ENCODE results near the gene ZNF467. TPM values are rescaled to one million over a fixed set of nuclear protein-coding genes. Genes with fewer than 3 reads are reported as not detected.

The ZNF467 gene
- total RNA-seq (2014; rRNA removed; shearing (Covaris generic)) (0.10 and 0.19 TPM in 2 replicates), polyA plus RNA-seq (2016; fragmentation: Nextera tagmentation; extraction: Ambion mirVana) (0.30 and 0.40 TPM in 2 replicates)
- long read RNA-seq, result 0 reads

- H3K4me3 ChIP-seq, result peak within 1 kb of the TSS; percentile 73
- peaks cover 8% of the 10 kb centered on the region for H3K4me1 ChIP-seq (ENCODE audit: insufficient read depth)
- H3K9me3 Mint-ChIP-seq, result no peaks in the 10 kb centered on the region
- no peaks in the 10 kb centered on the region for H3K79me2 ChIP-seq (replicated peaks; ENCODE audit: insufficient read depth)
- H3K4me2 ChIP-seq, result peak within 1 kb of the TSS; percentile 86
- H3K36me3 ChIP-seq (ENCODE audit: insufficient read depth), result no peaks in the 10 kb centered on the region
- no peak within 1 kb of the TSS for H3K27ac Mint-ChIP-seq
- peaks cover 53% of the 10 kb centered on the region for H3K27me3 Mint-ChIP-seq (ENCODE audit: insufficient read depth, low read depth, poor library complexity)
- no peaks in the 10 kb centered on the region; the same call in 2 of the 3 replicates for H3K36me3 Mint-ChIP-seq (ENCODE audit: low read depth)
- H2AFZ ChIP-seq, result peak within 1 kb of the TSS; percentile 69; the same call in 1 of the 2 replicates
- no peaks in the 10 kb centered on the region for H3K9me2 ChIP-seq (ENCODE audit: insufficient read depth)
- H3K27ac ChIP-seq (ENCODE audit: low read depth), result no peak within 1 kb of the TSS
- peak; percentile 43 for DNase-seq (ENCODE audit: low spot score)
- peaks cover 67% of the 10 kb centered on the region for H3K27me3 ChIP-seq (ENCODE audit: insufficient read depth)
- ATAC-seq, result peak; percentile 1; the same call in 2 of the 3 replicates
- no peak for TF ChIP-seq EZH2phosphoT487 (IDR thresholded peaks at IDR 0.05; ENCODE audit: unreplicated experiment)
- peak; percentile 41 for TF ChIP-seq EZH2 (IDR thresholded peaks at IDR 0.05; ENCODE audit: low read depth, unreplicated experiment)
- TF ChIP-seq, protein P1, sequence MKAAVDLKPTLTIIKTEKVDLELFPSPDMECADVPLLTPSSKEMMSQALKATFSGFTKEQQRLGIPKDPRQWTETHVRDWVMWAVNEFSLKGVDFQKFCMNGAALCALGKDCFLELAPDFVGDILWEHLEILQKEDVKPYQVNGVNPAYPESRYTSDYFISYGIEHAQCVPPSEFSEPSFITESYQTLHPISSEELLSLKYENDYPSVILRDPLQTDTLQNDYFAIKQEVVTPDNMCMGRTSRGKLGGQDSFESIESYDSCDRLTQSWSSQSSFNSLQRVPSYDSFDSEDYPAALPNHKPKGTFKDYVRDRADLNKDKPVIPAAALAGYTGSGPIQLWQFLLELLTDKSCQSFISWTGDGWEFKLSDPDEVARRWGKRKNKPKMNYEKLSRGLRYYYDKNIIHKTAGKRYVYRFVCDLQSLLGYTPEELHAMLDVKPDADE (IDR thresholded peaks at IDR 0.05), result no peak
- TF ChIP-seq, protein P2, sequence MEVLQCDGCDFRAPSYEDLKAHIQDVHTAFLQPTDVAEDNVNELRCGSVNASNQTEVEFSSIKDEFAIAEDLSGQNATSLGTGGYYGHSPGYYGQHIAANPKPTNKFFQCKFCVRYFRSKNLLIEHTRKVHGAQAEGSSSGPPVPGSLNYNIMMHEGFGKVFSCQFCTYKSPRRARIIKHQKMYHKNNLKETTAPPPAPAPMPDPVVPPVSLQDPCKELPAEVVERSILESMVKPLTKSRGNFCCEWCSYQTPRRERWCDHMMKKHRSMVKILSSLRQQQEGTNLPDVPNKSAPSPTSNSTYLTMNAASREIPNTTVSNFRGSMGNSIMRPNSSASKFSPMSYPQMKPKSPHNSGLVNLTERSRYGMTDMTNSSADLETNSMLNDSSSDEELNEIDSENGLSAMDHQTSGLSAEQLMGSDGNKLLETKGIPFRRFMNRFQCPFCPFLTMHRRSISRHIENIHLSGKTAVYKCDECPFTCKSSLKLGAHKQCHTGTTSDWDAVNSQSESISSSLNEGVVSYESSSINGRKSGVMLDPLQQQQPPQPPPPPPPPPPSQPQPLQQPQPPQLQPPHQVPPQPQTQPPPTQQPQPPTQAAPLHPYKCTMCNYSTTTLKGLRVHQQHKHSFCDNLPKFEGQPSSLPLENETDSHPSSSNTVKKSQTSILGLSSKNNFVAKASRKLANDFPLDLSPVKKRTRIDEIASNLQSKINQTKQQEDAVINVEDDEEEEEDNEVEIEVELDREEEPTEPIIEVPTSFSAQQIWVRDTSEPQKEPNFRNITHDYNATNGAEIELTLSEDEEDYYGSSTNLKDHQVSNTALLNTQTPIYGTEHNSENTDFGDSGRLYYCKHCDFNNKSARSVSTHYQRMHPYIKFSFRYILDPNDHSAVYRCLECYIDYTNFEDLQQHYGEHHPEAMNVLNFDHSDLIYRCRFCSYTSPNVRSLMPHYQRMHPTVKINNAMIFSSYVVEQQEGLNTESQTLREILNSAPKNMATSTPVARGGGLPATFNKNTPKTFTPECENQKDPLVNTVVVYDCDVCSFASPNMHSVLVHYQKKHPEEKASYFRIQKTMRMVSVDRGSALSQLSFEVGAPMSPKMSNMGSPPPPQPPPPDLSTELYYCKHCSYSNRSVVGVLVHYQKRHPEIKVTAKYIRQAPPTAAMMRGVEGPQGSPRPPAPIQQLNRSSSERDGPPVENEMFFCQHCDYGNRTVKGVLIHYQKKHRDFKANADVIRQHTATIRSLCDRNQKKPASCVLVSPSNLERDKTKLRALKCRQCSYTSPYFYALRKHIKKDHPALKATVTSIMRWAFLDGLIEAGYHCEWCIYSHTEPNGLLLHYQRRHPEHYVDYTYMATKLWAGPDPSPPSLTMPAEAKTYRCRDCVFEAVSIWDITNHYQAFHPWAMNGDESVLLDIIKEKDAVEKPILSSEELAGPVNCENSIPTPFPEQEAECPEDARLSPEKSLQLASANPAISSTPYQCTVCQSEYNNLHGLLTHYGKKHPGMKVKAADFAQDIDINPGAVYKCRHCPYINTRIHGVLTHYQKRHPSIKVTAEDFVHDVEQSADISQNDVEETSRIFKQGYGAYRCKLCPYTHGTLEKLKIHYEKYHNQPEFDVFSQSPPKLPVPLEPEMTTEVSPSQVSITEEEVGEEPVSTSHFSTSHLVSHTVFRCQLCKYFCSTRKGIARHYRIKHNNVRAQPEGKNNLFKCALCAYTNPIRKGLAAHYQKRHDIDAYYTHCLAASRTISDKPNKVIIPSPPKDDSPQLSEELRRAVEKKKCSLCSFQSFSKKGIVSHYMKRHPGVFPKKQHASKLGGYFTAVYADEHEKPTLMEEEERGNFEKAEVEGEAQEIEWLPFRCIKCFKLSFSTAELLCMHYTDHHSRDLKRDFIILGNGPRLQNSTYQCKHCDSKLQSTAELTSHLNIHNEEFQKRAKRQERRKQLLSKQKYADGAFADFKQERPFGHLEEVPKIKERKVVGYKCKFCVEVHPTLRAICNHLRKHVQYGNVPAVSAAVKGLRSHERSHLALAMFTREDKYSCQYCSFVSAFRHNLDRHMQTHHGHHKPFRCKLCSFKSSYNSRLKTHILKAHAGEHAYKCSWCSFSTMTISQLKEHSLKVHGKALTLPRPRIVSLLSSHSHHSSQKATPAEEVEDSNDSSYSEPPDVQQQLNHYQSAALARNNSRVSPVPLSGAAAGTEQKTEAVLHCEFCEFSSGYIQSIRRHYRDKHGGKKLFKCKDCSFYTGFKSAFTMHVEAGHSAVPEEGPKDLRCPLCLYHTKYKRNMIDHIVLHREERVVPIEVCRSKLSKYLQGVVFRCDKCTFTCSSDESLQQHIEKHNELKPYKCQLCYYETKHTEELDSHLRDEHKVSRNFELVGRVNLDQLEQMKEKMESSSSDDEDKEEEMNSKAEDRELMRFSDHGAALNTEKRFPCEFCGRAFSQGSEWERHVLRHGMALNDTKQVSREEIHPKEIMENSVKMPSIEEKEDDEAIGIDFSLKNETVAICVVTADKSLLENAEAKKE (CRISPR knock-in tag; IDR thresholded peaks at IDR 0.05), result no peak
- no peak for TF ChIP-seq JUNB (IDR thresholded peaks at IDR 0.05; ENCODE audit: unreplicated experiment)
- no peak for TF ChIP-seq POLR2AphosphoS5 (IDR thresholded peaks at IDR 0.05; ENCODE audit: low read depth)
- no peak for TF ChIP-seq CREB1 (CRISPR knock-in tag; IDR thresholded peaks at IDR 0.05; ENCODE audit: low read depth)
- TF ChIP-seq, protein P3, sequence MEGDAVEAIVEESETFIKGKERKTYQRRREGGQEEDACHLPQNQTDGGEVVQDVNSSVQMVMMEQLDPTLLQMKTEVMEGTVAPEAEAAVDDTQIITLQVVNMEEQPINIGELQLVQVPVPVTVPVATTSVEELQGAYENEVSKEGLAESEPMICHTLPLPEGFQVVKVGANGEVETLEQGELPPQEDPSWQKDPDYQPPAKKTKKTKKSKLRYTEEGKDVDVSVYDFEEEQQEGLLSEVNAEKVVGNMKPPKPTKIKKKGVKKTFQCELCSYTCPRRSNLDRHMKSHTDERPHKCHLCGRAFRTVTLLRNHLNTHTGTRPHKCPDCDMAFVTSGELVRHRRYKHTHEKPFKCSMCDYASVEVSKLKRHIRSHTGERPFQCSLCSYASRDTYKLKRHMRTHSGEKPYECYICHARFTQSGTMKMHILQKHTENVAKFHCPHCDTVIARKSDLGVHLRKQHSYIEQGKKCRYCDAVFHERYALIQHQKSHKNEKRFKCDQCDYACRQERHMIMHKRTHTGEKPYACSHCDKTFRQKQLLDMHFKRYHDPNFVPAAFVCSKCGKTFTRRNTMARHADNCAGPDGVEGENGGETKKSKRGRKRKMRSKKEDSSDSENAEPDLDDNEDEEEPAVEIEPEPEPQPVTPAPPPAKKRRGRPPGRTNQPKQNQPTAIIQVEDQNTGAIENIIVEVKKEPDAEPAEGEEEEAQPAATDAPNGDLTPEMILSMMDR (conservative IDR thresholded peaks at IDR 0.05; ENCODE audit: low read depth in 2 of 2), result no peak
- TF ChIP-seq STAT1 (IDR thresholded peaks at IDR 0.05; ENCODE audit: unreplicated experiment), result no peak
- peak within 1 kb of the TSS; percentile 78 for H3K4me3 Mint-ChIP-seq
- no peaks in the 10 kb centered on the region for H3F3A ChIP-seq (replicated peaks; ENCODE audit: low read depth)
- peaks cover 12% of the 10 kb centered on the region; the same call in 1 of the 2 replicates for H4K20me1 ChIP-seq (replicated peaks; ENCODE audit: insufficient read depth)
- peaks cover 25% of the 10 kb centered on the region for H3K4me1 Mint-ChIP-seq
Observed at GRCh38 chr7:149773446-149774236, at the start of gene ZNF467. TSS of gene ZNF467 (minus strand) at chr7:149773588. CDS start at chr7:149771032, 2,556 bp downstream.
